HEK293 (cell line): ENCODE results near the gene ZNF280A.

ENCODE experiments used
- CTCF ChIA-PET: fragments of 350-600 bp; formaldehyde crosslinking; extraction: SDS; loops from one replicate; lab custom pipeline; 2021; ENCODE audit warnings: antibody characterized with exemption; lab: Yijun Ruan, JAX
- POLR2A ChIA-PET: fragments of 300-600 bp; formaldehyde crosslinking; extraction: SDS; loops from one replicate; lab custom pipeline; 2020; ENCODE audit warnings: antibody characterized with exemption, inconsistent platforms; lab: Yijun Ruan, JAX
- H3K27ac ChIP-seq: fragments of 200-500 bp; sonication (Bioruptor generic); 2 replicates; pipeline ENCODE4 v1.5.1; 2014; ENCODE audit warnings: low read depth, low read length, control low read depth, inconsistent platforms; ENCODE audit errors: extremely low read depth
- H3K36me3 ChIP-seq, 2 experiments: fragments of 200-500 bp in 1 of 2; sonication (Bioruptor generic) in 1 of 2; 1 replicate in 1 of 2; 2 replicates in 1 of 2; pipeline ENCODE4 v1.5.1; 2014 to 2017; ENCODE audit warnings: inconsistent platforms in 2 of 2, low read length in 2 of 2; ENCODE audit not compliant: control insufficient read depth in 2 of 2, insufficient read depth in 1 of 2
- H3K4me1 ChIP-seq: fragments of 200-500 bp; sonication (Bioruptor generic); 2 replicates; pipeline ENCODE4 v1.5.1; 2014; ENCODE audit warnings: mild to moderate bottlenecking, low read length, inconsistent platforms; ENCODE audit not compliant: control insufficient read depth, insufficient read depth
- H3K4me3 ChIP-seq: 2 replicates; pipeline ENCODE4 v1.5.1; 2011; ENCODE audit warnings: low read depth, mild to moderate bottlenecking, control low read depth, low read length, moderate library complexity
- H3K9me3 ChIP-seq: fragments of 200-500 bp; sonication (Bioruptor generic); 2 replicates; pipeline ENCODE4 v1.5.1; 2014; ENCODE audit warnings: low read depth, low read length, inconsistent platforms; ENCODE audit not compliant: control insufficient read depth, insufficient read depth
- AEBP2 ChIP-seq: fragments of 450-650 bp; formaldehyde crosslinking; IDR thresholded peaks from 2 replicates; pipeline ENCODE4 v1.5.1; 2016; ENCODE audit warnings: missing biosample characterization, missing genetic modification characterization, borderline replicate concordance
- BCL11B ChIP-seq: fragments of 450-650 bp; formaldehyde crosslinking; IDR thresholded peaks from 2 replicates; pipeline ENCODE4 v1.5.1; 2016; ENCODE audit warnings: low read depth, missing biosample characterization, missing genetic modification characterization
- FEZF1 ChIP-seq: fragments of 450-650 bp; formaldehyde crosslinking; IDR thresholded peaks from 2 replicates; pipeline ENCODE4 v1.5.1; 2016; ENCODE audit warnings: missing biosample characterization, missing genetic modification characterization
- GLI4 ChIP-seq: fragments of 450-650 bp; formaldehyde crosslinking; IDR thresholded peaks from 2 replicates; pipeline ENCODE4 v1.5.1; 2016; ENCODE audit warnings: missing biosample characterization, missing genetic modification characterization
- IKZF3 ChIP-seq: fragments of 450-650 bp; IDR thresholded peaks from 2 replicates; pipeline ENCODE4 v1.5.0; 2018; ENCODE audit warnings: missing biosample characterization, mild to moderate bottlenecking, missing genetic modification characterization, moderate library complexity
- MEIS1 ChIP-seq: sonication (generic); formaldehyde crosslinking; IDR thresholded peaks from 2 replicates; pipeline ENCODE4 v1.8.1; 2022; ENCODE audit warnings: missing genetic modification reagents, mild to moderate bottlenecking, borderline replicate concordance
- PRDM1 ChIP-seq: fragments of 450-650 bp; formaldehyde crosslinking; IDR thresholded peaks from 2 replicates; pipeline ENCODE4; 2016; ENCODE audit warnings: missing biosample characterization, missing genetic modification characterization
- PRDM4 ChIP-seq: fragments of 450-650 bp; formaldehyde crosslinking; IDR thresholded peaks from 2 replicates; pipeline ENCODE4 v1.5.1; 2017; ENCODE audit warnings: missing biosample characterization, missing genetic modification characterization
- ZBTB1 ChIP-seq: fragments of 450-650 bp; formaldehyde crosslinking; IDR thresholded peaks from 2 replicates; pipeline ENCODE4 v1.5.1; 2016; ENCODE audit warnings: missing biosample characterization, missing genetic modification characterization
- ZBTB7A ChIP-seq: fragments of 450-650 bp; formaldehyde crosslinking; IDR thresholded peaks from 2 replicates; pipeline ENCODE4 v1.5.1; 2016; ENCODE audit warnings: low read depth, missing biosample characterization, missing genetic modification characterization
- ZFP41 ChIP-seq: fragments of 450-650 bp; formaldehyde crosslinking; IDR thresholded peaks from 2 replicates; pipeline ENCODE4 v1.5.1; 2016; ENCODE audit warnings: missing biosample characterization, missing genetic modification characterization, borderline replicate concordance
- ZNF146 ChIP-seq: fragments of 450-650 bp; formaldehyde crosslinking; IDR thresholded peaks from 2 replicates; pipeline ENCODE4 v1.5.1; 2016; ENCODE audit warnings: missing biosample characterization, missing genetic modification characterization
- ZNF155 ChIP-seq: fragments of 450-650 bp; formaldehyde crosslinking; IDR thresholded peaks from 2 replicates; pipeline ENCODE4 v1.5.1; 2016; ENCODE audit warnings: missing biosample characterization, missing genetic modification characterization
- ZNF175 ChIP-seq: fragments of 450-650 bp; formaldehyde crosslinking; IDR thresholded peaks from 2 replicates; pipeline ENCODE4 v1.5.1; 2016; ENCODE audit warnings: missing biosample characterization, missing genetic modification characterization
- ZNF202 ChIP-seq: fragments of 450-650 bp; formaldehyde crosslinking; IDR thresholded peaks from 2 replicates; pipeline ENCODE4 v1.5.1; 2016; ENCODE audit warnings: missing biosample characterization, missing genetic modification characterization, borderline replicate concordance
- ZNF292 ChIP-seq: fragments of 450-650 bp; formaldehyde crosslinking; IDR thresholded peaks from 2 replicates; pipeline ENCODE4 v1.5.1; 2016; ENCODE audit warnings: low read depth, missing biosample characterization, missing genetic modification characterization, borderline replicate concordance
- ZNF37A ChIP-seq: fragments of 450-650 bp; IDR thresholded peaks from 2 replicates; pipeline ENCODE4 v1.5.1; 2018; ENCODE audit warnings: missing biosample characterization, missing genetic modification characterization
- ZNF423 ChIP-seq: fragments of 450-650 bp; formaldehyde crosslinking; IDR thresholded peaks from 2 replicates; pipeline ENCODE4 v1.5.1; 2016; ENCODE audit warnings: missing biosample characterization, missing genetic modification characterization
- ZNF510 ChIP-seq: fragments of 450-650 bp; formaldehyde crosslinking; IDR thresholded peaks from 2 replicates; pipeline ENCODE4 v1.5.1; 2018; ENCODE audit warnings: mild to moderate bottlenecking, missing genetic modification characterization, missing biosample characterization; ENCODE audit not compliant: insufficient replicate concordance
- ZNF518A ChIP-seq: fragments of 450-650 bp; formaldehyde crosslinking; conservative IDR thresholded peaks from 2 replicates; pipeline ENCODE4 v1.5.1; 2016; ENCODE audit warnings: low read depth, missing biosample characterization, missing genetic modification characterization
- ZNF623 ChIP-seq: fragments of 450-650 bp; formaldehyde crosslinking; IDR thresholded peaks from 2 replicates; pipeline ENCODE4 v1.5.1; 2016; ENCODE audit warnings: missing biosample characterization, missing genetic modification characterization
- ZNF747 ChIP-seq: fragments of 450-650 bp; formaldehyde crosslinking; IDR thresholded peaks from 2 replicates; pipeline ENCODE4 v1.5.1; 2016; ENCODE audit warnings: missing biosample characterization, missing genetic modification characterization
- ZNF791 ChIP-seq: fragments of 450-650 bp; formaldehyde crosslinking; IDR thresholded peaks from 2 replicates; pipeline ENCODE4 v1.5.1; 2016; ENCODE audit warnings: missing biosample characterization, missing genetic modification characterization
- ZNF830 ChIP-seq: fragments of 450-650 bp; IDR thresholded peaks from 2 replicates; pipeline ENCODE4 v1.5.0; 2018; ENCODE audit warnings: missing biosample characterization, missing genetic modification characterization, low read depth, mild to moderate bottlenecking, moderate library complexity

The ZNF280A gene

GRCh38 chr22:22555596-22555995 lies 35.5 kb upstream of the ZNF280A start:
- H3K4me1 ChIP-seq = no peaks in the 10 kb centered on the region
- no peak overlapping the region for H3K27ac ChIP-seq
- no peak overlapping the region for H3K4me3 ChIP-seq
- ChIA-PET POLR2A (no interaction called here), CTCF (interaction anchor here (0.6 kb wide), 4 partner anchors 14 to 379 kb away, joined by 3 to 9 read pairs (median 4); no protein-coding TSS in a partner anchor)
- H3K9me3 ChIP-seq = no peaks in the 10 kb centered on the region
- peaks cover 0 to 2% of the 10 kb centered on the region in 2 experiments; a peak in 1 of 3 replicates for H3K36me3 ChIP-seq
- TF ChIP-seq ZNF292 (tag by site-specific recombination) = no peak
- TF ChIP-seq ZNF510 = no peak
- no peak for TF ChIP-seq ZNF146 (tag by site-specific recombination)
- no peak for TF ChIP-seq GLI4 (tag by site-specific recombination)
- no peak for TF ChIP-seq ZNF37A (tag by site-specific recombination)
- TF ChIP-seq MEIS1 (CRISPR knock-in tag) = no peak
- TF ChIP-seq ZFP41 (tag by site-specific recombination) = no peak
- no peak for TF ChIP-seq FEZF1 (tag by site-specific recombination)
- TF ChIP-seq PRDM4 (tag by site-specific recombination) = no peak
- TF ChIP-seq ZNF202 (tag by site-specific recombination) = no peak
- no peak for TF ChIP-seq ZNF623 (tag by site-specific recombination)

GRCh38 chr22:22554587-22555284 lies 34.7 kb upstream of the ZNF280A start:
- no peak overlapping the region for H3K4me3 ChIP-seq
- H3K4me1 ChIP-seq = no peaks in the 10 kb centered on the region
- POLR2A ChIA-PET = interaction anchor here (1.6 kb wide), 1 partner anchor 46 kb away, joined by 3 read pairs; no protein-coding TSS in a partner anchor
- H3K9me3 ChIP-seq = no peaks in the 10 kb centered on the region
- peaks cover 0 to 11% of the 10 kb centered on the region in 2 experiments; a peak in 1 of 3 replicates for H3K36me3 ChIP-seq
- CTCF ChIA-PET = interaction anchor here (0.6 to 1.6 kb wide), 12 partner anchors 10 to 354 kb away, joined by 3 to 8 read pairs (median 4); no protein-coding TSS in a partner anchor
- H3K27ac ChIP-seq = no peak overlapping the region
- no peak for TF ChIP-seq ZNF747
- TF ChIP-seq BCL11B (tag by site-specific recombination) = no peak
- no peak for TF ChIP-seq ZNF518A (tag by site-specific recombination)
- TF ChIP-seq IKZF3 (tag by site-specific recombination) = no peak
- TF ChIP-seq ZFP41 (tag by site-specific recombination) = no peak
- no peak for TF ChIP-seq ZBTB1 (tag by site-specific recombination)
- TF ChIP-seq PRDM1 = no peak
- no peak for TF ChIP-seq ZNF423
- TF ChIP-seq ZNF791 (tag by site-specific recombination) = no peak
- TF ChIP-seq ZBTB7A (tag by site-specific recombination) = no peak
- TF ChIP-seq ZNF175 (tag by site-specific recombination) = no peak
- no peak for TF ChIP-seq ZNF155 (tag by site-specific recombination)
- TF ChIP-seq ZNF830 (tag by site-specific recombination) = no peak
- TF ChIP-seq AEBP2 (tag by site-specific recombination) = no peak
